A549 (cell line): ENCODE results near the gene DACT3. TPM values are rescaled to one million over a fixed set of nuclear protein-coding genes. Genes with fewer than 3 reads are reported as not detected.

Experiments
- ATAC-seq, 2 experiments: fragments of 200-7000 bp in 1 of 2; fragments of >200 bp in 1 of 2; cut with Nextera tagmentation in 1 of 2; cut with Tn5 transposase in 1 of 2; 3 replicates each; pipeline versions ENCODE4 v1.8.0 to v1.9.1; 2018 to 2020; ENCODE audit warnings: mild to moderate bottlenecking in 1 of 2, moderate library complexity in 1 of 2
- CTCF ChIA-PET: fragments of 300-600 bp; sonication (Branson Sonifier 250); formaldehyde crosslinking; extraction: SDS; loops from one replicate; lab custom pipeline; 2021; ENCODE audit warnings: antibody characterized with exemption, inconsistent platforms; lab: Yijun Ruan, JAX
- POLR2A ChIA-PET: fragments of 350-600 bp; formaldehyde crosslinking; extraction: SDS; loops from one replicate; lab custom pipeline; 2021; ENCODE audit warnings: antibody characterized with exemption, inconsistent platforms; lab: Yijun Ruan, JAX
- DNase-seq, 2 experiments: peaks; one replicate each; pipeline versions ENCODE4 v3.0.0 to v3.0.0-alpha.2; 2011 to 2016; ENCODE audit warnings: low read depth in 1 of 2, low spot score in 1 of 2
- FAIRE-seq: peaks from 2 replicates; lab custom pipeline; 2011; peaks lifted over from hg19 to GRCh38; lab: Jason Lieb, UNC
- H3K27ac ChIP-seq, 2 experiments: fragments of >200 bp; sonication (Bioruptor Twin); formaldehyde crosslinking; 3 replicates each; pipeline ENCODE4 v1.5.1; 2016 to 2017
- H3K4me1 ChIP-seq: fragments of >200 bp; sonication (Bioruptor Twin); formaldehyde crosslinking; 3 replicates; pipeline ENCODE4 v1.6.1; 2016
- H3K4me2 ChIP-seq: fragments of >200 bp; sonication (Bioruptor Twin); formaldehyde crosslinking; 3 replicates; pipeline ENCODE4 v1.6.1; 2016
- H3K4me3 ChIP-seq: fragments of >200 bp; sonication (Bioruptor Twin); formaldehyde crosslinking; 3 replicates; pipeline ENCODE4 v1.5.1; 2016
- H3K9me3 ChIP-seq: fragments of >200 bp; sonication (Bioruptor Twin); formaldehyde crosslinking; 3 replicates; pipeline ENCODE4 v1.6.1; 2016
- CBX2 ChIP-seq: fragments of 200-600 bp; sonication (generic); IDR thresholded peaks from 2 replicates; pipeline ENCODE4 v1.6.1; 2016; ENCODE audit warnings: low read depth, mild to moderate bottlenecking, borderline replicate concordance
- CEBPB ChIP-seq, 2 experiments: fragments of >200 bp in 1 of 2; sonication (Bioruptor Twin) in 1 of 2; formaldehyde crosslinking in 1 of 2; IDR thresholded peaks; 2 replicates each; pipeline ENCODE4 v1.6.1; 2012 to 2016
- EHF ChIP-seq: fragments of 250-450 bp; sonication (Bioruptor Pico); IDR thresholded peaks from 2 replicates; pipeline ENCODE4 v1.5.0; 2020; ENCODE audit warnings: mild to moderate bottlenecking
- EP300 ChIP-seq, 2 experiments: fragments of >200 bp; sonication (Bioruptor Twin); formaldehyde crosslinking; IDR thresholded peaks; 2 replicates in 1 of 2; 3 replicates in 1 of 2; pipeline ENCODE4 v1.6.1; 2016 to 2017
- HEYL ChIP-seq: fragments of 250-450 bp; sonication (Bioruptor Pico); IDR thresholded peaks from 2 replicates; pipeline ENCODE4 v1.8.0; 2021; ENCODE audit warnings: mild to moderate bottlenecking, moderate library complexity
- HOXA7 ChIP-seq: fragments of 250-450 bp; sonication (Bioruptor Pico); IDR thresholded peaks from 2 replicates; pipeline ENCODE4 v1.5.0; 2020; ENCODE audit warnings: mild to moderate bottlenecking, moderate library complexity
- JUNB ChIP-seq: fragments of >200 bp; sonication (Bioruptor Twin); formaldehyde crosslinking; IDR thresholded peaks from 2 replicates; pipeline ENCODE4 v1.6.1; 2016
- MAFK ChIP-seq: fragments of 450-650 bp; IDR thresholded peaks from 2 replicates; pipeline ENCODE4 v1.6.1; 2014; ENCODE audit not compliant: partially characterized antibody
- NPAS2 ChIP-seq: fragments of 250-450 bp; sonication (Bioruptor Pico); IDR thresholded peaks from 2 replicates; pipeline ENCODE4 v1.8.0; 2022; ENCODE audit warnings: mild to moderate bottlenecking, moderate library complexity, borderline replicate concordance
- NR3C1 ChIP-seq: fragments of >200 bp; sonication (Bioruptor Twin); formaldehyde crosslinking; IDR thresholded peaks from 3 replicates; pipeline ENCODE4 v1.6.1; 2017
- RARB ChIP-seq: fragments of 250-450 bp; sonication (Bioruptor Pico); IDR thresholded peaks from 2 replicates; pipeline ENCODE4 v1.8.0; 2021; ENCODE audit warnings: mild to moderate bottlenecking, moderate library complexity
- SREBF2 ChIP-seq: fragments of 450-650 bp; IDR thresholded peaks from 2 replicates; pipeline ENCODE4 v1.6.1; 2014; ENCODE audit warnings: mild to moderate bottlenecking, moderate library complexity
- ZC3H11A ChIP-seq: fragments of 450-650 bp; IDR thresholded peaks from 2 replicates; pipeline ENCODE4 v1.6.1; 2014; ENCODE audit warnings: antibody characterized with exemption, mild to moderate bottlenecking
- WGBS: methylation state at CpG from one replicate; pipeline ENCODE4 v1.1.6; 2017; ENCODE audit errors: missing lambda C conversion rate; 5-methylcytosine and 5-hydroxymethylcytosine counted together
- polyA plus RNA-seq, 4 experiments: library from polyadenylated mRNA; depleted of rRNA in 3 of 4; stranded (reverse); fragments of >200 nt; fragmentation: RNase III in 1 of 4; extraction: RNeasy Plus Mini Kit Qiagen cat#74134 plus additional on column Dnase treatment in 1 of 4; gene quantifications; 2 replicates in 3 of 4; 3 replicates in 1 of 4; pipeline ENCODE4 v1.2.3, GENCODE V29; 2011 to 2017
- TF ChIP-seq, protein P1 (sequence below): fragments of 200-600 bp; sonication (generic); IDR thresholded peaks from 2 replicates; pipeline ENCODE4 v1.6.1; 2016; ENCODE audit warnings: antibody characterized with exemption, mild to moderate bottlenecking, moderate library complexity
- TF ChIP-seq, protein P2 (sequence below): fragments of 250-450 bp; sonication (Bioruptor Pico); IDR thresholded peaks from 2 replicates; pipeline ENCODE4 v1.5.0; 2021; ENCODE audit warnings: mild to moderate bottlenecking, moderate library complexity, borderline replicate concordance
- TF ChIP-seq, protein P3 (sequence below): fragments of >200 bp; sonication (Bioruptor Twin); formaldehyde crosslinking; IDR thresholded peaks from 3 replicates; pipeline ENCODE4 v1.6.1; 2016
- TF ChIP-seq, protein P4 (sequence below): IDR thresholded peaks from 2 replicates; pipeline ENCODE4 v1.6.1; 2012
- TF ChIP-seq, protein P5 (sequence below): fragments of >200 bp; sonication (Bioruptor Twin); formaldehyde crosslinking; IDR thresholded peaks from 2 replicates; pipeline ENCODE4 v1.6.1; 2016

DACT3 gene
- polyA plus RNA-seq, 2 of the 4 experiments (the other 2 are of a cell fraction) = 0.32 to 0.36 TPM

DNA sequence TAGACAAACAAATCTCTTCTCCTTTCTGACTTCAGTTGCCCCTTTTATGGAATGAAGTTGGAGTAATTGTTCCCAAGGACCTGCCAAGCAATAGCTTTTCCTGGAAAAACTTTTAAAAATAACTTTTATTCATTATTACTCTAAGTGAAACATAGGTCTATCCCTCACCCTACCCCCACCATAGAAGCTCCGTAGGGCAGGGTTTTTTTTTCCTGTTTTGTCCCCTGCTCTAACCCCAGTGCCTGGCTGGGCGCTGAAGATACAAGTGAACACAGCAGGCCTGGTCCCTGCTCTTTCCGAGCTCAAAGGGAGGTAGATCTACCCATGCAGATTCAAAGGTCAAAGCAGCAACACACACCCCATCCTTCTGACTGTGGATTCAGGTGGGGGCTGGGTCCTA is 16.3 kb downstream of the DACT3 start:
- peaks cover 16% of the 10 kb centered on the region for H3K9me3 ChIP-seq
- POLR2A ChIA-PET = no interaction called here
- TF ChIP-seq NPAS2 (CRISPR knock-in tag) (no peak), EHF (CRISPR knock-in tag) (no peak)
- WGBS = 21% methylated on average over 3 of the region's 3 CpGs
- no peak overlapping the region for H3K4me3 ChIP-seq
- peaks cover 2% of the 10 kb centered on the region; the same call in 1 of the 3 replicates for H3K4me1 ChIP-seq
- no peak overlapping the region for H3K4me2 ChIP-seq
- ATAC-seq (no peak), DNase-seq (no peak), FAIRE-seq (no peak)
- CTCF ChIA-PET = interaction anchor here (0.7 to 2.1 kb wide), 7 partner anchors 9 to 192 kb away, joined by 3 to 8 read pairs (median 4); partner anchors contain the start of gene PTGIR
- H3K27ac ChIP-seq = no peak overlapping the region

DNA sequence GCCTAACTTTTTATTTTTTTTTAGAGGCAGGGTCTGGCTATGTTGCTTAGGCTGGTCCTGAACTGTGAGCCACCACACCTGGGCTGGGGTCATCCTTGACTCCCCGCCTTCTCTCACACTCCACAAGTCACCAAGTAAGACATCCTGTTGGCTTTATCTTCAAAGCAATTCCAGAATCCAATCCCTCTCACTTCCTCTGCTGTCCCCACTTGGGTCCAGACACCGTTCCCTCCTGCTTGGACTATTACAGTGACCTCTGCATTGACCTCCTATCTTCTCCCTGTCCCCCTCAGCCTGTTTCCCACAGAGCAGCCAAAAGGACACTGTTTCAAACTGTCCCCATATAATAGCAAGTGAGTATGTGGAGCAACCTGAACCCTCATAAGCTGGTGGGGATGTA is 20.3 kb downstream of the DACT3 start:
- no peak overlapping the region for H3K4me2 ChIP-seq
- no peak overlapping the region for H3K4me3 ChIP-seq
- DNase-seq = no peak
- POLR2A ChIA-PET = no interaction called here
- CTCF ChIA-PET = interaction anchor here (1.4 to 1.5 kb wide), 2 partner anchors 12 to 104 kb away, joined by 4 to 5 read pairs; no protein-coding TSS in a partner anchor
- ATAC-seq = no peak
- H3K4me1 ChIP-seq = peaks cover 12% of the 10 kb centered on the region
- no peaks in the 10 kb centered on the region for H3K9me3 ChIP-seq
- no peak overlapping the region for H3K27ac ChIP-seq
- TF ChIP-seq, protein P1, sequence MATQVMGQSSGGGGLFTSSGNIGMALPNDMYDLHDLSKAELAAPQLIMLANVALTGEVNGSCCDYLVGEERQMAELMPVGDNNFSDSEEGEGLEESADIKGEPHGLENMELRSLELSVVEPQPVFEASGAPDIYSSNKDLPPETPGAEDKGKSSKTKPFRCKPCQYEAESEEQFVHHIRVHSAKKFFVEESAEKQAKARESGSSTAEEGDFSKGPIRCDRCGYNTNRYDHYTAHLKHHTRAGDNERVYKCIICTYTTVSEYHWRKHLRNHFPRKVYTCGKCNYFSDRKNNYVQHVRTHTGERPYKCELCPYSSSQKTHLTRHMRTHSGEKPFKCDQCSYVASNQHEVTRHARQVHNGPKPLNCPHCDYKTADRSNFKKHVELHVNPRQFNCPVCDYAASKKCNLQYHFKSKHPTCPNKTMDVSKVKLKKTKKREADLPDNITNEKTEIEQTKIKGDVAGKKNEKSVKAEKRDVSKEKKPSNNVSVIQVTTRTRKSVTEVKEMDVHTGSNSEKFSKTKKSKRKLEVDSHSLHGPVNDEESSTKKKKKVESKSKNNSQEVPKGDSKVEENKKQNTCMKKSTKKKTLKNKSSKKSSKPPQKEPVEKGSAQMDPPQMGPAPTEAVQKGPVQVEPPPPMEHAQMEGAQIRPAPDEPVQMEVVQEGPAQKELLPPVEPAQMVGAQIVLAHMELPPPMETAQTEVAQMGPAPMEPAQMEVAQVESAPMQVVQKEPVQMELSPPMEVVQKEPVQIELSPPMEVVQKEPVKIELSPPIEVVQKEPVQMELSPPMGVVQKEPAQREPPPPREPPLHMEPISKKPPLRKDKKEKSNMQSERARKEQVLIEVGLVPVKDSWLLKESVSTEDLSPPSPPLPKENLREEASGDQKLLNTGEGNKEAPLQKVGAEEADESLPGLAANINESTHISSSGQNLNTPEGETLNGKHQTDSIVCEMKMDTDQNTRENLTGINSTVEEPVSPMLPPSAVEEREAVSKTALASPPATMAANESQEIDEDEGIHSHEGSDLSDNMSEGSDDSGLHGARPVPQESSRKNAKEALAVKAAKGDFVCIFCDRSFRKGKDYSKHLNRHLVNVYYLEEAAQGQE = no peak
- no peak for TF ChIP-seq ZC3H11A
- TF ChIP-seq HEYL (CRISPR knock-in tag) = no peak
- TF ChIP-seq MAFK = no peak
- TF ChIP-seq, protein P2, sequence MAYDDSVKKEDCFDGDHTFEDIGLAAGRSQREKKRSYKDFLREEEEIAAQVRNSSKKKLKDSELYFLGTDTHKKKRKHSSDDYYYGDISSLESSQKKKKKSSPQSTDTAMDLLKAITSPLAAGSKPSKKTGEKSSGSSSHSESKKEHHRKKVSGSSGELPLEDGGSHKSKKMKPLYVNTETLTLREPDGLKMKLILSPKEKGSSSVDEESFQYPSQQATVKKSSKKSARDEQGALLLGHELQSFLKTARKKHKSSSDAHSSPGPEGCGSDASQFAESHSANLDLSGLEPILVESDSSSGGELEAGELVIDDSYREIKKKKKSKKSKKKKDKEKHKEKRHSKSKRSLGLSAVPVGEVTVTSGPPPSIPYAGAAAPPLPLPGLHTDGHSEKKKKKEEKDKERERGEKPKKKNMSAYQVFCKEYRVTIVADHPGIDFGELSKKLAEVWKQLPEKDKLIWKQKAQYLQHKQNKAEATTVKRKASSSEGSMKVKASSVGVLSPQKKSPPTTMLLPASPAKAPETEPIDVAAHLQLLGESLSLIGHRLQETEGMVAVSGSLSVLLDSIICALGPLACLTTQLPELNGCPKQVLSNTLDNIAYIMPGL (CRISPR knock-in tag) = no peak
- WGBS = 79% methylated on average over 2 of the region's 2 CpGs
- no peak for FAIRE-seq

DNA sequence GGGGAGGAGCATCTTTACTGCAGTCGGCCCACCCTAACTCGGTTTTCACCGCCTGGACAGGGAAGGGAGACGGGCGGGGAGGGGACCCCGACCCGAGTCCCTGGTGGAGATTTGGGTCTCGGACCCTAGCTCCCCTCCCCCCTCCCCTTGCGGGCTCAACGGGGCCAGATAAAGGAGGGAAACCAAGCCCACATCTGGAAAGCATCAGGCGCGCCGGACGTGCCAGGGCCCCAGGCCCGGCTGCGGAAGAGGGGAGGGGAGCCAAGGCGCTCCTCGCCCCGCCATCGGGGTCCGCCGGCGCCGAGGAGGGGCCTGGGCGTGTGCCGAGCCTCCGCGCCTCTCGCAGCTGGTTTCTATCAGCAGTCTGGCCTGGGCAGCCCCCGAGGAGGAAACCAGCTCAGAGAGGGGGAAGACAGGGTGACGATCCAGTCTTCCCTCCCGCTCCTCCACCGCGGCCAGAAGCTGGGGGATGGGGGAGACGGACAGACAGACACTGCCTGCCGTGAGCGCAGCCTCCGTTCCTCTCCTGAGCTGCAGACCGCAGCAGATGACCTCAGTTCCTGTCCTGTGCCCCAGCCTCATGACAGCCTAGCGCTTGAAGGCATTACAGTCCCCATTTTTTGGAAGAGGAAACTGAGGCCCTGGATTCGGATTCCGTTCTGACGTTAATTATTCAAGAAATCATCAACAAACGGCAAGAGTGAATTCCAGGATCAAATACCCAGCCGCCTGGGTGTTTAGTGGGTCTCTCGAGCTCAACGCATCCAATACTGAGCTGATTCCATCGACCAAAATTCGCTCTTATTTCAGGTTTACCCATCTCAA is 21.4 kb downstream of the DACT3 start:
- peak overlapping the region; percentile 55 for H3K4me3 ChIP-seq
- no peak for DNase-seq
- FAIRE-seq = no peak
- WGBS = 28% methylated on average over 39 of the region's 49 CpGs
- ATAC-seq = peak; percentile 1 to 5; a peak in 3 of 6 replicates
- peak overlapping the region in 1 of 2 experiments; percentile 71; a peak in 3 of 6 replicates for H3K27ac ChIP-seq
- ChIA-PET POLR2A (no interaction called here), CTCF (interaction anchor here (0.6 to 1.5 kb wide), 8 partner anchors 13 to 458 kb away, joined by 3 to 7 read pairs (median 4); no protein-coding TSS in a partner anchor)
- no peaks in the 10 kb centered on the region for H3K9me3 ChIP-seq
- H3K4me2 ChIP-seq = peak overlapping the region; percentile 99
- peaks cover 17% of the 10 kb centered on the region for H3K4me1 ChIP-seq
- TF ChIP-seq, protein P3, sequence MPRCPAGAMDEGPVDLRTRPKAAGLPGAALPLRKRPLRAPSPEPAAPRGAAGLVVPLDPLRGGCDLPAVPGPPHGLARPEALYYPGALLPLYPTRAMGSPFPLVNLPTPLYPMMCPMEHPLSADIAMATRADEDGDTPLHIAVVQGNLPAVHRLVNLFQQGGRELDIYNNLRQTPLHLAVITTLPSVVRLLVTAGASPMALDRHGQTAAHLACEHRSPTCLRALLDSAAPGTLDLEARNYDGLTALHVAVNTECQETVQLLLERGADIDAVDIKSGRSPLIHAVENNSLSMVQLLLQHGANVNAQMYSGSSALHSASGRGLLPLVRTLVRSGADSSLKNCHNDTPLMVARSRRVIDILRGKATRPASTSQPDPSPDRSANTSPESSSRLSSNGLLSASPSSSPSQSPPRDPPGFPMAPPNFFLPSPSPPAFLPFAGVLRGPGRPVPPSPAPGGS = no peak
- TF ChIP-seq SREBF2 = no peak
- no peak for TF ChIP-seq JUNB
- TF ChIP-seq HOXA7 = no peak
- TF ChIP-seq NR3C1 = no peak
- no peak for TF ChIP-seq RARB
- TF ChIP-seq CEBPB (IDR thresholded peaks at IDR 0.05) = no peak
- no peak for TF ChIP-seq HEYL (CRISPR knock-in tag)
- no peak for TF ChIP-seq CBX2
- TF ChIP-seq, protein P2 (CRISPR knock-in tag) = no peak
- TF ChIP-seq, protein P4, sequence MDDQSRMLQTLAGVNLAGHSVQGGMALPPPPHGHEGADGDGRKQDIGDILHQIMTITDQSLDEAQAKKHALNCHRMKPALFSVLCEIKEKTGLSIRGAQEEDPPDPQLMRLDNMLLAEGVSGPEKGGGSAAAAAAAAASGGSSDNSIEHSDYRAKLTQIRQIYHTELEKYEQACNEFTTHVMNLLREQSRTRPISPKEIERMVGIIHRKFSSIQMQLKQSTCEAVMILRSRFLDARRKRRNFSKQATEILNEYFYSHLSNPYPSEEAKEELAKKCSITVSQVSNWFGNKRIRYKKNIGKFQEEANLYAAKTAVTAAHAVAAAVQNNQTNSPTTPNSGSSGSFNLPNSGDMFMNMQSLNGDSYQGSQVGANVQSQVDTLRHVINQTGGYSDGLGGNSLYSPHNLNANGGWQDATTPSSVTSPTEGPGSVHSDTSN = no peak
- no peak for TF ChIP-seq EP300 (IDR thresholded peaks at IDR 0.05)
- TF ChIP-seq, protein P5, sequence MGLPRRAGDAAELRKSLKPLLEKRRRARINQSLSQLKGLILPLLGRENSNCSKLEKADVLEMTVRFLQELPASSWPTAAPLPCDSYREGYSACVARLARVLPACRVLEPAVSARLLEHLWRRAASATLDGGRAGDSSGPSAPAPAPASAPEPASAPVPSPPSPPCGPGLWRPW = no peak
